Psoas muscle (tissue), 8 donors: ENCODE data around the gene ARAP3. TPM values are rescaled to one million over a fixed set of nuclear protein-coding genes. Genes with fewer than 3 reads are reported as not detected.

ENCODE experiments used
- ATAC-seq, 4 donors: fragments of 200-7000 bp; cut with Tn5 transposase; one replicate each; pipeline ENCODE4 v1.9.1; 2020; ENCODE audit warnings: moderate library complexity in 3 of 4, mild to moderate bottlenecking in 2 of 4
- DNase-seq, 2 donors: peaks; one replicate each; pipeline ENCODE4 v3.0.0-alpha.2; 2020
- H3K27ac ChIP-seq: fragments of 200-600 bp; one replicate; pipeline ENCODE4 v1.8.0; 2022
- H3K27me3 ChIP-seq, 3 donors: fragments of 200-600 bp in 1 of 3; one replicate each; pipeline versions ENCODE4 v1.6.1 to v1.8.0; 2013 to 2022; ENCODE audit warnings: low read length in 2 of 3, mild to moderate bottlenecking in 2 of 3, moderate library complexity in 1 of 3; ENCODE audit not compliant: insufficient read depth in 3 of 3
- H3K36me3 ChIP-seq, 2 donors: fragments of 200-600 bp in 1 of 2; one replicate each; pipeline versions ENCODE4 v1.6.1 to v1.8.0; 2013 to 2022; ENCODE audit warnings: low read depth in 1 of 2, mild to moderate bottlenecking in 1 of 2, moderate library complexity in 1 of 2; ENCODE audit not compliant: insufficient read depth in 1 of 2
- H3K4me1 ChIP-seq: fragments of 200-600 bp; one replicate; pipeline ENCODE4 v1.8.0; 2022
- H3K4me3 ChIP-seq: fragments of 200-600 bp; one replicate; pipeline ENCODE4 v1.8.0; 2022; ENCODE audit warnings: mild to moderate bottlenecking
- H3K9me3 ChIP-seq: fragments of 200-600 bp; one replicate; pipeline ENCODE4 v1.8.0; 2022
- CTCF ChIP-seq: fragments of 200-600 bp; IDR thresholded peaks from one replicate; pipeline ENCODE4 v1.8.0; 2022; ENCODE audit warnings: antibody characterized with exemption
- WGBS, 3 donors: extraction: QIAGEN DNeasy Blood & Tissue Kit; methylation state at CpG; one replicate each; pipeline versions ENCODE4 v1.1.6 to v1.1.7; 2013; 5-methylcytosine and 5-hydroxymethylcytosine counted together
- intact Hi-C, 2 donors: fragments of 100-400 bp; cut with DNase I; formaldehyde crosslinking; loops; one replicate each; pipeline versions ENCODE4 v1.11.0 to v1.14.2; 2022
- polyA plus RNA-seq, 3 donors: library from polyadenylated mRNA; stranded (reverse); fragments of 200-250 nt; gene quantifications; one replicate each; pipeline ENCODE4 v1.2.3, GENCODE V29; 2013
- total RNA-seq, 4 donors: library from RNA; stranded (reverse); fragmentation: NEBNext Ultra II Directional in 2 of 4; extraction: Animal tissue kit (Norgen Biotek cat#: 25700) in 2 of 4; gene quantifications; one replicate each; pipeline versions ENCODE4 v1.2.1 to v1.2.4, GENCODE V29; 2021 to 2023
- donor health status: healthy with polysubstance abuse.
- donor health status: DM: no; HTN: no; CAD: no; lungs with moderate emphysema.
- donor health status: Bipolar disorder and iron deficiency.
- donor health status: healthy.
- donor health status: DM: yes; HTN: yes; CAD: no.
- donor health status: DM: no; HTN: no; CAD: no.
- donor health status: DM: no; HTN: no; CAD: no.
- donor health status: DM: yes; HTN: yes; CAD: no.

Gene ARAP3
- total and polyA plus RNA-seq, 7 donors: 2.4 to 10.0 (median 5.2) TPM

GRCh38 chr5:141649972-141650371 lies 32.1 kb downstream of the ARAP3 start:
- DNase-seq: no peak
- no peaks in the 10 kb centered on the region for H3K4me1 ChIP-seq
- no peaks in the 10 kb centered on the region for H3K9me3 ChIP-seq
- no peak for ATAC-seq
- no peak overlapping the region for H3K4me3 ChIP-seq
- H3K27ac ChIP-seq: no peak overlapping the region
- H3K27me3 ChIP-seq: no peaks in the 10 kb centered on the region
- H3K36me3 ChIP-seq: no peaks in the 10 kb centered on the region
- intact Hi-C loops: no loop called here
- no peak for TF ChIP-seq CTCF

GRCh38 chr5:141649056-141649688 lies 32.9 kb downstream of the ARAP3 start:
- ATAC-seq (no peak), DNase-seq (no peak)
- Histone ChIP-seq H3K27me3 (no peaks in the 10 kb centered on the region), H3K27ac (no peak overlapping the region), H3K36me3 (no peaks in the 10 kb centered on the region), H3K9me3 (no peaks in the 10 kb centered on the region), H3K4me1 (no peaks in the 10 kb centered on the region), H3K4me3 (no peak overlapping the region)
- intact Hi-C loops: no loop called here
- no peak for TF ChIP-seq CTCF
- WGBS, 3 donors: 88 to 90% (median 89%) methylated on average over 17 of the region's 17 CpGs

DNA sequence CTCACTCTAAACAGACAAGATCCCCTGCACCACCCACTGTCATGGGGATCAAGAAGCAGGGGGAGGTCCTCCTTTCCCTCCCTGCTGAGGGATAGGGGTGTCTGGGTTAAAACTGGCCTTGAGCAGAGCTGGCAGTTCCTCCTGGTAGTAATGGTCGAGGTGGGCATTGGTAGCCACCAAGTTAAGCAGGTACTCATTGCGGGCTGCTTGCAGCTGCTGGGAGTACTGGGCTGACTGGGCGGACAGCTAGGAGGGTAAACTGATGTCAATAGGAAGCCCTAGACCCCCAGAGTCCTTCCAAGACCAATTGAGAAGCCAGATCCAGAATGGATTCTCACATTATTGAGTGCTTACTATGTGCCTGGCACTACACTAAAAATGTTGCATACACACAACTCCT lies 34.2 kb downstream of the ARAP3 start:
- no peaks in the 10 kb centered on the region for H3K4me1 ChIP-seq
- no peaks in the 10 kb centered on the region for H3K36me3 ChIP-seq
- no peak for ATAC-seq
- H3K9me3 ChIP-seq: no peaks in the 10 kb centered on the region
- no peak for DNase-seq
- H3K4me3 ChIP-seq: no peak overlapping the region
- WGBS, 3 donors: 89 to 94% (median 93%) methylated on average over 3 of the region's 3 CpGs
- no peak overlapping the region for H3K27ac ChIP-seq
- no peak for TF ChIP-seq CTCF
- intact Hi-C loops: no loop called here
- no peaks in the 10 kb centered on the region for H3K27me3 ChIP-seq

DNA sequence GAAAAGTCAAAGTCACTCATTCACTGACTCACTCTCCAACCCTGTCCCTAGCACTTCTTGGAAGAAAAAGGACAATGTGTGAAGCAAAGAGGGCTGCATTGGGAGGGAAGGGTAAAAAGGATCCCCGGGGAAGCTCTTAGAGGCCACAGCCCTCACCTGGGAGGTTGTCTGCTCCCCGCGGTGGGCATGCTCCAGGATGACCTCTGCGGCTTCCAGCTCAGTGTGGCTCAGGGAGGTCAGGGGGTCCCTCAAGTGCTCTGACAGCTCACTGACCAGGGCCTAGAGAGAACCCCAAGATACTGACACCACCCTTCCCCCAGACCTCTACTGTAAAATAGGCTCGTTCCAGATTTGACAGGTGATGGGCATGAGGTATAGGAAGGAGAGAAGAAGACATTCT lies 34.8 kb downstream of the ARAP3 start:
- Histone ChIP-seq H3K27ac (no peak overlapping the region), H3K9me3 (no peaks in the 10 kb centered on the region), H3K36me3 (no peaks in the 10 kb centered on the region), H3K27me3 (no peaks in the 10 kb centered on the region), H3K4me3 (no peak overlapping the region), H3K4me1 (no peaks in the 10 kb centered on the region)
- no peak for TF ChIP-seq CTCF
- DNase-seq: no peak
- WGBS, 3 donors: 86 to 93% (median 86%) methylated on average over 5 of the region's 5 CpGs
- intact Hi-C loops: no loop called here
- no peak for ATAC-seq

- no peak for TF ChIP-seq CTCF
- Histone ChIP-seq H3K36me3 (no peaks in the 10 kb centered on the region), H3K27ac (no peak overlapping the region), H3K4me3 (no peak overlapping the region), H3K9me3 (no peaks in the 10 kb centered on the region), H3K27me3 (no peaks in the 10 kb centered on the region), H3K4me1 (no peaks in the 10 kb centered on the region)
- intact Hi-C loops: no loop called here
- whole genome bisulfite sequencing, 3 donors: 89 to 93% (median 89%) methylated on average over 6 of the region's 6 CpGs
- DNase-seq (no peak), ATAC-seq (peak in 3 of 4 donors; percentile 24 to 65 (median 31))
Observed at GRCh38 chr5:141646026-141646425, 36.0 kb downstream of the ARAP3 start.
